ENCODE measurements around the gene KCNAB3. TPM values are rescaled to one million over a fixed set of nuclear protein-coding genes. Genes with fewer than 3 reads are reported as not detected.

KCNAB3 gene
- polyA plus RNA-seq, 1 donor from 2014 or later: 5.6 TPM

DNA sequence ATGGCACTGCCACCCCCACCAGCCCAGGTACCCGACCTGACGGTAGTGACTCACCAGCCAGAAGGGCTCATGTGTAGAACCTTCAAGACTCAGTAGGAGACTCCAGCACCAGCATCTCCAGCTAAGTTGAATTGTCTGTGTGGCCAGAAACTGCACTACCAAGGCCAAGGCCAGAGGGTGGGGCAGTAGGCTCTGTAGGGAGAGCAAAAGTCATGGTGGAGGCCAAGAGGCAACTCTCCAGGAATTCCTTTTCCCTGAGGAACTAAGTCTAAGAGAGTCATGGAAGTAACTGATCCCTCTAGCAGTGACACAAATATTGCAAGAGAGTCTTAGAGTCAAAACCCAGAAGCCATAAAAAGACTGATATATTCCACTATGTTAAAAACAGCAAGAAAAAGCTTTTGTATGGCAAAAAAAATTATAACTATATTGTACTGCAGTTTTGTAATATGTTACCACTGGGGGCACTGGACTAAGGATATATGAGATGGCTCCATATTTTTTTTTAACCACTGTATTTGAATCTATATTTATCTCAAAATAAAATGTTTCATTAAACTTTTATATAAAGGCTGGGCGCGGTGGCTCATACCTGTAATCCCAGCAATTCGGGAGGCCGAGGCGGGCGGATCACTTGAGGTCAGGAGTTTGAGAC, 42.6 kb upstream of the KCNAB3 start:
- no peaks in the 10 kb centered on the region for H3K27me3 ChIP-seq (ENCODE audit: insufficient read depth, low read depth, low read length)
- H3F3A ChIP-seq (ENCODE audit: insufficient read depth, low read length, poor library complexity, severe bottlenecking): no peaks in the 10 kb centered on the region
- no peak overlapping the region for H3K27ac ChIP-seq (ENCODE audit: low read length)
- H3K4me2 ChIP-seq (ENCODE audit: low read length): no peak overlapping the region
- no peaks in the 10 kb centered on the region for H3K79me2 ChIP-seq (replicated peaks; ENCODE audit: insufficient read depth, low read length)
- no peak overlapping the region for H3K9ac ChIP-seq (ENCODE audit: low read length)
- no peaks in the 10 kb centered on the region for H3K9me3 ChIP-seq (ENCODE audit: low read length)
- H4K20me1 ChIP-seq (ENCODE audit: insufficient read depth): no peaks in the 10 kb centered on the region
- no peaks in the 10 kb centered on the region for H3K36me3 ChIP-seq (ENCODE audit: insufficient read depth, low read length)
- H3K9me2 ChIP-seq (ENCODE audit: insufficient read depth, low read length): no peaks in the 10 kb centered on the region
- H3K4me3 ChIP-seq (ENCODE audit: low read length): no peak overlapping the region
- H2AFZ ChIP-seq (ENCODE audit: low read depth, low read length): no peak overlapping the region
- TF ChIP-seq MXI1 (conservative IDR thresholded peaks at IDR 0.05; ENCODE audit: poor library complexity, severe bottlenecking) (no peak), POLR2AphosphoS5 (IDR thresholded peaks at IDR 0.05) (no peak), EZH2 (IDR thresholded peaks at IDR 0.05; ENCODE audit: borderline replicate concordance, insufficient read depth, low read length, poor library complexity, severe bottlenecking) (no peak)
- TF ChIP-seq, protein P1, sequence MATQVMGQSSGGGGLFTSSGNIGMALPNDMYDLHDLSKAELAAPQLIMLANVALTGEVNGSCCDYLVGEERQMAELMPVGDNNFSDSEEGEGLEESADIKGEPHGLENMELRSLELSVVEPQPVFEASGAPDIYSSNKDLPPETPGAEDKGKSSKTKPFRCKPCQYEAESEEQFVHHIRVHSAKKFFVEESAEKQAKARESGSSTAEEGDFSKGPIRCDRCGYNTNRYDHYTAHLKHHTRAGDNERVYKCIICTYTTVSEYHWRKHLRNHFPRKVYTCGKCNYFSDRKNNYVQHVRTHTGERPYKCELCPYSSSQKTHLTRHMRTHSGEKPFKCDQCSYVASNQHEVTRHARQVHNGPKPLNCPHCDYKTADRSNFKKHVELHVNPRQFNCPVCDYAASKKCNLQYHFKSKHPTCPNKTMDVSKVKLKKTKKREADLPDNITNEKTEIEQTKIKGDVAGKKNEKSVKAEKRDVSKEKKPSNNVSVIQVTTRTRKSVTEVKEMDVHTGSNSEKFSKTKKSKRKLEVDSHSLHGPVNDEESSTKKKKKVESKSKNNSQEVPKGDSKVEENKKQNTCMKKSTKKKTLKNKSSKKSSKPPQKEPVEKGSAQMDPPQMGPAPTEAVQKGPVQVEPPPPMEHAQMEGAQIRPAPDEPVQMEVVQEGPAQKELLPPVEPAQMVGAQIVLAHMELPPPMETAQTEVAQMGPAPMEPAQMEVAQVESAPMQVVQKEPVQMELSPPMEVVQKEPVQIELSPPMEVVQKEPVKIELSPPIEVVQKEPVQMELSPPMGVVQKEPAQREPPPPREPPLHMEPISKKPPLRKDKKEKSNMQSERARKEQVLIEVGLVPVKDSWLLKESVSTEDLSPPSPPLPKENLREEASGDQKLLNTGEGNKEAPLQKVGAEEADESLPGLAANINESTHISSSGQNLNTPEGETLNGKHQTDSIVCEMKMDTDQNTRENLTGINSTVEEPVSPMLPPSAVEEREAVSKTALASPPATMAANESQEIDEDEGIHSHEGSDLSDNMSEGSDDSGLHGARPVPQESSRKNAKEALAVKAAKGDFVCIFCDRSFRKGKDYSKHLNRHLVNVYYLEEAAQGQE (IDR thresholded peaks at IDR 0.05; ENCODE audit: borderline replicate concordance): no peak

DNA sequence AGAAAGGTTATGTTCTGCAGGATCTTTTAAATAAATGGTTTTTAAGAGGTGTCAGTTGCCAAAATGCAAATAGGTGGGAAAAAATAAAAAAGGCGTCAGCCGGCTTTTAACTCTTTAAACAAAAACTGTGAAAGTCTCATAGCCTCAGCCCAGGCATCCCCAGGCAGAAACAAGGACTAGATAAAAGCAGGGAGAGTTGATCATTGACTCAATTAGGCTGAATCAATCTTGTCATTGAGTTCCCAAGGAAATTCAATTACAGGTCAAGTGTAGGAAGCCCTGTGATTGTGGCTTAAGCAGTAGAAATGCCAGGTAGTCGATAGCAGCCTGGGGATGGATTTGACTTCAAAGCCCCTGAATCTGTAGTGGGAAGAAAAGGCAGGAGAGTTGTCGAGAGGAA, 42.0 kb upstream of the KCNAB3 start:
- no peaks in the 10 kb centered on the region for H3F3A ChIP-seq (ENCODE audit: insufficient read depth, low read length, poor library complexity, severe bottlenecking)
- TF ChIP-seq RAD21 (conservative IDR thresholded peaks at IDR 0.05): no peak
- no peak for TF ChIP-seq MXI1 (conservative IDR thresholded peaks at IDR 0.05; ENCODE audit: poor library complexity, severe bottlenecking)
- no peak overlapping the region for H3K4me3 ChIP-seq (ENCODE audit: low read length)
- no peak overlapping the region for H2AFZ ChIP-seq (ENCODE audit: low read depth, low read length)
- H3K9me3 ChIP-seq (ENCODE audit: low read length): no peaks in the 10 kb centered on the region
- H3K27ac ChIP-seq (ENCODE audit: low read length): no peak overlapping the region
- H3K79me2 ChIP-seq (replicated peaks; ENCODE audit: insufficient read depth, low read length): no peaks in the 10 kb centered on the region
- H3K36me3 ChIP-seq (ENCODE audit: insufficient read depth, low read length): no peaks in the 10 kb centered on the region
- H3K9me2 ChIP-seq (ENCODE audit: insufficient read depth, low read length): no peaks in the 10 kb centered on the region
- H3K4me2 ChIP-seq (ENCODE audit: low read length): no peak overlapping the region
- H3K9ac ChIP-seq (ENCODE audit: low read length): no peak overlapping the region
- no peaks in the 10 kb centered on the region for H4K20me1 ChIP-seq (ENCODE audit: insufficient read depth)
- H3K27me3 ChIP-seq (ENCODE audit: insufficient read depth, low read depth, low read length): no peaks in the 10 kb centered on the region

DNA sequence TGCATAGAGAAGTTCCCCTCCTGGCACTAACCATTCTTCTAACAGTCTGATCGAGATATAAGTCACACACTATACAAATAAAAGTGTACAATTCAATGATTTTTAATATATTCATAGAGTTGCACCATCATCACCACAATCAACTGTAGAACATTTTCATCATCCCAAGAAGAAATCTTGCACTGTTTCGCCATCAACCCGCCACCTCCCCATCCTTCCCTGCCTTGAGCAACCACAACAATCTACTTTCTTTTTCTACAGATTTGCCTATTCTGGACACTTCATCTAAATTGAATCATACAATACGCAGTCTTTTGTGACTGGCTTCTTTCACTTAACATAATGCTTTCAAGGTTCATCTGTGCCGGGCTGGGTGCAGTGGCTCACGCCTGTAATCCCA, 39.8 kb upstream of the KCNAB3 start:
- no peaks in the 10 kb centered on the region for H3K9me2 ChIP-seq (ENCODE audit: insufficient read depth, low read length)
- no peak overlapping the region for H3K9ac ChIP-seq (ENCODE audit: low read length)
- H3K79me2 ChIP-seq (replicated peaks; ENCODE audit: insufficient read depth, low read length): no peaks in the 10 kb centered on the region
- H3K9me3 ChIP-seq (ENCODE audit: low read length): no peaks in the 10 kb centered on the region
- H4K20me1 ChIP-seq (ENCODE audit: insufficient read depth): no peaks in the 10 kb centered on the region
- no peaks in the 10 kb centered on the region for H3F3A ChIP-seq (ENCODE audit: insufficient read depth, low read length, poor library complexity, severe bottlenecking)
- H2AFZ ChIP-seq (ENCODE audit: low read depth, low read length): no peak overlapping the region
- H3K4me3 ChIP-seq (ENCODE audit: low read length): no peak overlapping the region
- TF ChIP-seq, protein P2, sequence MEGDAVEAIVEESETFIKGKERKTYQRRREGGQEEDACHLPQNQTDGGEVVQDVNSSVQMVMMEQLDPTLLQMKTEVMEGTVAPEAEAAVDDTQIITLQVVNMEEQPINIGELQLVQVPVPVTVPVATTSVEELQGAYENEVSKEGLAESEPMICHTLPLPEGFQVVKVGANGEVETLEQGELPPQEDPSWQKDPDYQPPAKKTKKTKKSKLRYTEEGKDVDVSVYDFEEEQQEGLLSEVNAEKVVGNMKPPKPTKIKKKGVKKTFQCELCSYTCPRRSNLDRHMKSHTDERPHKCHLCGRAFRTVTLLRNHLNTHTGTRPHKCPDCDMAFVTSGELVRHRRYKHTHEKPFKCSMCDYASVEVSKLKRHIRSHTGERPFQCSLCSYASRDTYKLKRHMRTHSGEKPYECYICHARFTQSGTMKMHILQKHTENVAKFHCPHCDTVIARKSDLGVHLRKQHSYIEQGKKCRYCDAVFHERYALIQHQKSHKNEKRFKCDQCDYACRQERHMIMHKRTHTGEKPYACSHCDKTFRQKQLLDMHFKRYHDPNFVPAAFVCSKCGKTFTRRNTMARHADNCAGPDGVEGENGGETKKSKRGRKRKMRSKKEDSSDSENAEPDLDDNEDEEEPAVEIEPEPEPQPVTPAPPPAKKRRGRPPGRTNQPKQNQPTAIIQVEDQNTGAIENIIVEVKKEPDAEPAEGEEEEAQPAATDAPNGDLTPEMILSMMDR (IDR thresholded peaks at IDR 0.05; ENCODE audit: poor library complexity, severe bottlenecking): no peak
- no peak for TF ChIP-seq EZH2 (IDR thresholded peaks at IDR 0.05; ENCODE audit: borderline replicate concordance, insufficient read depth, low read length, poor library complexity, severe bottlenecking)
- TF ChIP-seq, protein P1 (IDR thresholded peaks at IDR 0.05; ENCODE audit: borderline replicate concordance): no peak
- no peak for TF ChIP-seq TAF1 (IDR thresholded peaks at IDR 0.05; ENCODE audit: low read depth)
- TF ChIP-seq RAD21 (conservative IDR thresholded peaks at IDR 0.05): no peak
- TF ChIP-seq MXI1 (conservative IDR thresholded peaks at IDR 0.05; ENCODE audit: poor library complexity, severe bottlenecking): no peak
- TF ChIP-seq SMC3 (conservative IDR thresholded peaks at IDR 0.05; ENCODE audit: poor library complexity): no peak
- no peak for TF ChIP-seq POLR2AphosphoS5 (IDR thresholded peaks at IDR 0.05)
- TF ChIP-seq EP300 (conservative IDR thresholded peaks at IDR 0.05; ENCODE audit: poor library complexity, severe bottlenecking): no peak
- no peak overlapping the region for H3K4me2 ChIP-seq (ENCODE audit: low read length)
- H3K27ac ChIP-seq (ENCODE audit: low read length): no peak overlapping the region
- no peaks in the 10 kb centered on the region for H3K36me3 ChIP-seq (ENCODE audit: insufficient read depth, low read length)
- no peaks in the 10 kb centered on the region for H3K27me3 ChIP-seq (ENCODE audit: insufficient read depth, low read depth, low read length)
